Measurements from ENCODE around the gene PLCXD1.
"Not testable (repeated sequence)": the region's sequence is repeated elsewhere in the genome, so short reads cannot be mapped to it uniquely, and the experiment has no call there.

PLCXD1 gene

GRCh38 chrX:319579-320125 lies 38.5 kb downstream of the PLCXD1 start:
- no peak for ATAC-seq
- no peak for TF ChIP-seq CSRNP3 (CRISPR knock-in tag; IDR thresholded peaks at IDR 0.05)
- TF ChIP-seq ZC3H10 (CRISPR knock-in tag; IDR thresholded peaks at IDR 0.05) = no peak
- no peak for TF ChIP-seq ESRRG (CRISPR knock-in tag; IDR thresholded peaks at IDR 0.05)
- no peak for TF ChIP-seq ZNF70 (CRISPR knock-in tag; IDR thresholded peaks at IDR 0.05)
- TF ChIP-seq CREB5 (CRISPR knock-in tag; IDR thresholded peaks at IDR 0.05; ENCODE audit: low read depth) = no peak
- TF ChIP-seq CSDC2 (CRISPR knock-in tag; IDR thresholded peaks at IDR 0.05) = no peak
- no peak for TF ChIP-seq ISL1 (CRISPR knock-in tag; IDR thresholded peaks at IDR 0.05)
- TF ChIP-seq TCF4 (CRISPR knock-in tag; IDR thresholded peaks at IDR 0.05; ENCODE audit: borderline replicate concordance) = no peak

- TF ChIP-seq CSDC2 (CRISPR knock-in tag; IDR thresholded peaks at IDR 0.05) (no peak), PATZ1 (CRISPR knock-in tag; IDR thresholded peaks at IDR 0.05; ENCODE audit: borderline replicate concordance) (no peak), TCF4 (CRISPR knock-in tag; IDR thresholded peaks at IDR 0.05; ENCODE audit: borderline replicate concordance) (no peak), BACH2 (CRISPR knock-in tag; IDR thresholded peaks at IDR 0.05; ENCODE audit: borderline replicate concordance) (no peak), RARB (CRISPR knock-in tag; IDR thresholded peaks at IDR 0.05) (no peak), CSRNP3 (CRISPR knock-in tag; IDR thresholded peaks at IDR 0.05) (no peak), SNAI2 (CRISPR knock-in tag; IDR thresholded peaks at IDR 0.05) (no peak), ZNF565 (CRISPR knock-in tag; conservative IDR thresholded peaks at IDR 0.05; ENCODE audit: low read depth) (no peak), ARNTL (CRISPR knock-in tag; IDR thresholded peaks at IDR 0.05; ENCODE audit: borderline replicate concordance, low read depth) (no peak), ZFP3 (CRISPR knock-in tag; IDR thresholded peaks at IDR 0.05) (no peak), ESRRG (CRISPR knock-in tag; IDR thresholded peaks at IDR 0.05) (no peak), ISL1 (CRISPR knock-in tag; IDR thresholded peaks at IDR 0.05) (no peak), CREB5 (CRISPR knock-in tag; IDR thresholded peaks at IDR 0.05; ENCODE audit: low read depth) (no peak), TOX (CRISPR knock-in tag; IDR thresholded peaks at IDR 0.05; ENCODE audit: borderline replicate concordance) (no peak), ZC3H10 (CRISPR knock-in tag; IDR thresholded peaks at IDR 0.05) (no peak)
- no peak for ATAC-seq
Measured at GRCh38 chrX:320126-320783, 39.1 kb downstream of the PLCXD1 start.

- ATAC-seq = peak; percentile 53
- TF ChIP-seq ESRRG (CRISPR knock-in tag; IDR thresholded peaks at IDR 0.05) (no peak), ZFP30 (CRISPR knock-in tag; IDR thresholded peaks at IDR 0.05) (no peak), ZC3H10 (CRISPR knock-in tag; IDR thresholded peaks at IDR 0.05) (no peak), PATZ1 (CRISPR knock-in tag; IDR thresholded peaks at IDR 0.05; ENCODE audit: borderline replicate concordance) (no peak), TCF4 (CRISPR knock-in tag; IDR thresholded peaks at IDR 0.05; ENCODE audit: borderline replicate concordance) (no peak), TOX (CRISPR knock-in tag; IDR thresholded peaks at IDR 0.05; ENCODE audit: borderline replicate concordance) (no peak)
Measured at GRCh38 chrX:323721-324628, 42.8 kb downstream of the PLCXD1 start.

GRCh38 chrX:324664-325063 lies 43.5 kb downstream of the PLCXD1 start:
- ATAC-seq = not testable (repeated sequence)
